DMS53 treated with DMSO at 0.1 percent for 48 hours (cell line): ENCODE measurements around the gene DOK5.
A peak's percentile ranks its signal among the peaks of the same experiment; 100 is the strongest.
"Not testable (repeated sequence)": the region's sequence is repeated elsewhere in the genome, so short reads cannot be mapped to it uniquely, and the experiment has no call there.

ENCODE experiments used
- DNase-seq: peaks from one replicate; lab custom pipeline; 2025; ENCODE audit not compliant: unreplicated experiment; lab: John Stamatoyannopoulos, UW

Gene DOK5

GRCh38 chr20:54475334-54476168, at the start of gene DOK5:
TSS of gene DOK5 (plus strand) at chr20:54475593. CDS start at chr20:54475947, 354 bp downstream.
- no peak for DNase-seq

DNA sequence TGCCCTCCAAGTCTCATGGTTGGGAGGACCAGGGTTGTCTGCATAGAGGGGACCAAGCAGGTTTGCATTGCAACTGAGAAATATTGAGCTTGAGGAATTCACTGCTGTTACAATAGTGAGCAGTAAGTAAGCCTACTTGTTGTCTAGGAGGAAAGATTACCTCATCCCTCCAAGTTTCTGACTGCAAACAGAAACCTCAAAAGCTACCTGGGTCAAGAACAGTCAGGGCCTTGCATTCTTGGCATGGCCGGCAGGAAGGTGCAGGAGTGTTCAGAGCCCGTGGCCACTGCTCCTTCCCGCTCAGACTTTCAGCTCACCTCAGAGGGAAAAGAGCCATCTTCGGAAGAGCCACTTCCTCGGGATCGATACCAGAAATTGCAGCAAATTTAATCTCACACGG, 46.0 kb upstream of the DOK5 start:
- DNase-seq = no peak

- no peak for DNase-seq
These were observed 44.0 kb upstream of the DOK5 start for GRCh38 chr20:54431156-54431944.

- no peak for DNase-seq
These were observed 42.4 kb upstream of the DOK5 start for GRCh38 chr20:54432966-54433365.

DNA sequence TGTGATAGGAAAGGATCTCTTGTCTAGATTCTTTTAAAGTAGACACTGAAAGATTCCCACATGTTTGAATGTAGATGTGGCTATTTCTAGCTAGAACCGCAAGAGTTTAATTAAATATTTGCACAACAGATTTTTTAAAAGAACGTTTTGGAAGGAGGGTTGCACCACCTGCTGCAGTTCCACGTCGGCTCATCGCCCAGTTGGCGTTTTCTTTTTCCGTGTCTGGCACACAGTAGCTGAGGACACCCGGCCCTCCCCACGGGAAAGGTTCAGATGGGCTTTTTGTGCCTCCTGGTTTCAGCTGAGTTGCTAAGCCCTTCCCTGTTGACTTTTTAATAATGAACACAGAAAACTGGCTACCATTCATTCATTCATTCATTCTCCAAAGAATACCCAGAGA, 41.8 kb upstream of the DOK5 start:
- peak; percentile 55 for DNase-seq

DNA sequence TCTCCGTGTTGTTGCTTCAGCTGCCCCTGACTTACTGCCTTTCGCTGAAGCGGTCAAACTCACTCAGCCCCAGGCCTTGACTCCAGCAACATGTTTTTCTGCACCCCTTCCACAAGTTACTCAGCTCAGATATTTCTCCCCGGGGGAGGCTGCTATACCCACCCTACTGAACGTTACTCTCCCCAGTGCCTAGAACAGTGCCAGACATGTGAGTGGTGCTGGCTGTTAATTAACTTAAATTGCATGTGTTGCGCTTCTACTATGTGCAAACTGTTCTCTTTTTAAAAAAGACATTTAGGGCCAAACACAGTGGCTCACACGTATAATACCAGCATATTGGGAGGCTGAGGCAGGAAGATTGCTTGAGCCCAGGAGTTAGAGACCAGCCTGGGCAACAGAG, 41.2 kb upstream of the DOK5 start:
- peak; percentile 5 for DNase-seq

- DNase-seq = peak; percentile 59
These were observed 40.4 kb upstream of the DOK5 start for GRCh38 chr20:54435015-54435414.

DNA sequence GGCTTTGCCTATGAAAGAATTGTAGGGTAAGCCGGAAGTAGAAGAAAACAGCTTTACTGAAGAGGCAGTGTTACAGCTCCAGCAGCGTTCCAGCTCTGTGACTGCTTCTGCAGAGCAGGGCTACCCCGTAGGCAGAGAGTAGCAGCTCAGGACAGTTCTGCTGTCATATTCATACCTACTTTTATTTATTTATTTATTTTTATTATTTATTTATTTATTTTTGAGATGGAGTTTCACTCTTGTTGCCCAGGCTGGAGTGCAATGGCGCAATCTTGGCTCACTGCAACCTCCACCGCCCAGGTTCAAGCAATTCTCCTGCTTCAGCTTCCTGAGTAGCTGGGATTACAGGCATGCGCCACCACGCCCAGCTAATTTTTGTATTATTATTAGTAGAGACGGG, 39.0 kb upstream of the DOK5 start:
- not testable (repeated sequence) for DNase-seq

- no peak for DNase-seq
These were observed 37.2 kb upstream of the DOK5 start for GRCh38 chr20:54438166-54438565.

DNA sequence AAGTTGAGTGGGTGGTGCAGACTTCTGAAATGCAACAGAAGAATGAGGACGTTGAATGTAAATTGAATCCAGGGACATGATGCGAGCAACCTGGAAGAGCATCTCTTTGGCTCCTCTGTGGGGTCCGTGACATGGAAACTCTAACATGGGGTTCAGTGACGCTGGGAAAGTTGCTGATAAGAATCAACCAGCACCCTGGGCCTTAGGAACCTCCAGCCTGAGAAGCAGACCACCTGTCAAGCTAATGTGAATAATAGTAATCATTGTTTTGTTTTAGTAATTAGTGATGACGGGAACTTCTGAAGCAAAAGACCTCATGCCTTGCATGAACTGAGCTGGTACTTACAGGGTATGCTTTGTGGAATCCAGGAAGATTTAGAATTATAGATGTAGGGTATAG, 25.2 kb upstream of the DOK5 start:
- no peak for DNase-seq

DNA sequence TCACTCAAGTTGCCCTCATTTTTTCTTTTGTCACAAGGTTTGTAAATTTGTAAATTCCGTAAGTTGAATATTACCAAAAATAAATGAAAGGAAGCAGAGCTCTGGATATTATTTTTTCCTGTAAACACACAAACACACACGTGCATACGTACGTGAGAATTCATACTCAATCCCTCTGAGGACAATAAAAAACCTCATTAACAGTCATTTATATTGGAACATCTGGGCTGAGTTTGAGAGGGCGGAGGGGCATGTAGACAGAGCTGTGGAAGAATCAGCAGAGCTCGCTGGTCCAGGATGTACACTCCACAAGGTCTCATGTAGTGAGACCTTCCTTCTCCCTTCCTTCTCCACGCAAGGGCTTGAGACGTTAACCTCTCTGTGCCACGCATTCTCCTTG, 24.2 kb upstream of the DOK5 start:
- no peak for DNase-seq

GRCh38 chr20:54452277-54452676, 23.1 kb upstream of the DOK5 start:
- DNase-seq = no peak

- no peak for DNase-seq
These were observed 20.4 kb upstream of the DOK5 start for GRCh38 chr20:54454982-54455381.

- DNase-seq = no peak
These were observed 19.0 kb upstream of the DOK5 start for GRCh38 chr20:54456423-54456822.

GRCh38 chr20:54456961-54457360, 18.4 kb upstream of the DOK5 start:
- no peak for DNase-seq

DNA sequence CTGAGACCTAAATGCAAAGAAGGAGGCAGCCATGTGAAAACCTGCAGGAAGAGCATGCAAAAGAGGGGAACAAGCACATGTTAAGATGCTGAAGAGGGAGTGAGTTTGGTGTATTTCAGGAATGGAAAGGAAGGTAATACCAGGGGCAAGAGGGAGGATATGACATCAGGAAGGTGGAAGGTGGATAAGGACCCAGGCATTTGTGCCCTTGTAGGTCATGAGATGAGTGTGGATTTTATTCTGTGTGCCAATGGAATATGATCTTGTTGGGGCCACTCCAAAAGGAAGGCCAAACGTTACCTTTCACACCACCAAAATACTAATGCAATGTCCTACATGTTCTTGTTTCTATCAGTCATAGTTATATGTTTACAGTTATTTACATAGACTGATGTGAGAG, 17.2 kb upstream of the DOK5 start:
- DNase-seq = no peak

- DNase-seq = no peak
These were observed 16.1 kb upstream of the DOK5 start for GRCh38 chr20:54459279-54459678.

DNA sequence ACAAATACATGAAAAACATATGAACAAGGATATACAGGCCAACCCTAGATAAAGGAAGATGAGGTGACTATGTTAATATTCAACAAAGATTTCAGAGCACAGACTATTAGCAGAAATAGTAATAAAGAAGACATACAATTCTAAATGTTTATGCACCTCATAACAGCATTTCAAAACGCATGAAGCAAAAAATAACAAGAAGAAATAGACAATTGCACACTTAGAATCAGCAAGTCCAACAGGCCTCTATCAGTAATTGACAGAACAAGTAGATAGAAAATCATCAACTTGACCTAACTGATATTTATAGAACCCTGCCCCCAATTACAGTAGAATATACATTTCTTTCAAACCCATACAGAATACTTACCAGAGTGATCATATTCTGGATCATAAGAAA, 11.4 kb upstream of the DOK5 start:
- no peak for DNase-seq

GRCh38 chr20:54466127-54466526, 9.3 kb upstream of the DOK5 start:
- no peak for DNase-seq

DNA sequence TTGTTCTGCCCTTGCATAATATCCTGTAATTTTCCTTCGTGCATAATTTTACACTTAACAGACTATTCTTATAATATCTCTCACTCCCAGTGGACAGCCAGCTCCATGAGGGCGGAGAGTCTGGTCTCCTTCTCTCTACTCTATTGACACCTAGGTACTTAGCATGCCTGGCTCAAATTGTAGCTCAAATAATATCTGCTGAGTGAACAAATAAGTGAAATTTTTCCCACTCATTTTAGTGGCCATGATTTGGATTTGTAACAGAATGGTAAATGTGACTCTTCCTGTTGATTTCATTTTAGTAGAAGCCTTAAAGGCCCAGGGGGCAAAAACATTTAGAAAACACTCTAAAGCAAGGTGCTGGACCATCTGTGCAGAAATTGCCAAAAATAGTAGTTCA, 7.8 kb upstream of the DOK5 start:
- DNase-seq = no peak

DNA sequence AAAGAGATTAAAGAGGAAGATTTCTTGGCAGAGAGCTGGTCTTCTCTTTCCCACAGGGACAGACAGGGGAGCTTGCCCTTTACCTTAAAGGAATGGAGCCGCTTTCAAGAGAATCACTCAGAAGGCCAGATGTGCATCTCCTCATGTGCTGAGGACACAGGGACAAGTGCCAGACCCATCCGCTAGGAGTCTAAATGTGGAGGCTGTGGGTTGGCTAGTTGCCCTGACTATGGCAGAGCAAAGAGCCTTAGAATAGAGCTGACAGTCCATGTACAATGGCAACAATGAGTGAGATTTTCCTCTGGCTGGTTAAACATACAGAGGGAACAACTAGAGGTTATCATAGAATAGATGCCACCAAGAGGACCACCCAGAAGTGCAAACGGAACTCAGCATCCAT, 7.3 kb upstream of the DOK5 start:
- DNase-seq = no peak

DNA sequence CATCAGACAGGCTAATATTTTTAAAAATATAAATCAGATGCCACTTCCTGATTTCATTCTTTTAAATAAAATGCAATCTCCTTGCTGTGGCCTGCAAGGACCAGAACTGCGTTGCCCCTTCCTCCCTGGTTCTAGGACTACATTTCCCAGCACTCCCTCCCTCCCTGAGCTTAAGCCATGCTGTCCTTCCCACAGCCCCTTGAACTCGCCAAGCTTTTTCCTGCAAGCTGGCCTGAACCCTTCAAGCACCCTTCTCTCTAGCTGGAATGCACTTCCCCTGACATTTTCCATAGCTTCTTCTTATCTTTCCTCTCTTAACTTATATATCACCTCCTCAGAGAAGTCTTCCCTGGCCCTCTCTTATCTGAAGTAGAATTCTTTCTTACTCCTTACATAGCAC, 6.1 kb upstream of the DOK5 start:
- DNase-seq = no peak
